ENCODE results near the gene STK16.

DNA sequence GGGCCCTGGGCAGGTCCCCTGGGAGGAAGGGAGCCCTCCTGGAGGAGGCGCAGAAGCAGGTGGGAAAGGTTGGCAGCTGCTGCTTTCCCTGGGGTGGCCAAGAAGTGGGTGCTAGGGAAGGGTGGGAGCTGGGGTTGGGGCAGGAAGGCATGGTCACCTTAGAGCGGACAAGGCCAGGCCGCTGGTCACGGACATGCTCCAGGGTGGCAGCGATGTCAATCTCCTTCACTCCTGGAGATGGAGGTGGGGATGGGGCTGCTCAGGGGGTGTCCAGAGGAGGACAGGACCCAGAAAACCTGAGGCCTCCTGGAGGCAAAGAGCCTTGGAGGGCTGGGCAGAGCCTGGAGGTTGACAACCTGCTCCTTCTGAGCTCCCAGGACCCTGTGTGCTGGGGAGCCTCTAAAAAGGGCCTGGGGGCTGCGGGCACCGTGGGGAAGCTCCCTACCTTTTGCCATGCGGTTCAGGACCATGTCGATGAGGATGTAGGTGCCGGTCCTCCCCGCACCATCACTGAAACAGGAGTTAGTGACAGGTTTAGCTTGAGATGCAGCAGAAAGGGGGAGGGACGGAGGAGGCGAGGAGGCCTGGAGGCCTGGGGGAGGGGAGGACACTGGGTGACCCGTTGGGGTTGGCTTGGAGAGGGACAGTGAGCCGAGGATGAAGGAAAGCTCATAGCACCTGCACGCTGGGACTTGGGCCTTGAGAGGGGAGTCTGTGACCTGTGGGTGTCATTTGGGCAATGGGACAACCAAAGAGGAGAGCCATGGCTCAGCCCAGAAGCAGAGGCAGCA is 45.3 kb downstream of the STK16 start:
- TF ChIP-seq POLR2A (IDR thresholded peaks at IDR 0.05) = no peak
- no peak for TF ChIP-seq CTCF (IDR thresholded peaks at IDR 0.05)
- TF ChIP-seq POLR2AphosphoS5 (IDR thresholded peaks at IDR 0.05) = no peak
- TF ChIP-seq EP300 (IDR thresholded peaks at IDR 0.05) = no peak

Measured in stomach (tissue), 4 donors.